Measurements from ENCODE around the gene LBX1.
"Not testable (repeated sequence)": the region's sequence is repeated elsewhere in the genome, so short reads cannot be mapped to it uniquely, and the experiment has no call there.

The LBX1 gene

DNA sequence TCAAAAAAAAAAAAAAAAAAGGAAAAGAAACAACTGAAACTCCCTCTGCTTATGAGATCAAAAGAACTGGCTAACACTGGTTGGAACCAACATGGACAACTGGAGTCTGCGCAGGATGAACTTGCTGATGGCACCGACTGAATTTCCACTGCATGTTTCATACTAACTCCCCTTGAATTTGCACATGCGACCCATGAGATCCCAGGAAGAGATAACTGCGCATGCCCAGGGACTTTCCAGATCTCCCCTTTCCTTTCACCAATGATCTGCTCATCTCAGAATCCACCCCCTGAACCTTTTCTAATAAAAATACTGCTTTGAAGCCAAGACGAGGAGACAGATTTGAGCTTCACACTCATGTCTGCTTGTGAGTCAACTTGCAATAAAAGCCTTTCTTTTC is 20.7 kb downstream of the LBX1 start:
- DNase-seq (ENCODE audit: low read depth), result no peak

DNA sequence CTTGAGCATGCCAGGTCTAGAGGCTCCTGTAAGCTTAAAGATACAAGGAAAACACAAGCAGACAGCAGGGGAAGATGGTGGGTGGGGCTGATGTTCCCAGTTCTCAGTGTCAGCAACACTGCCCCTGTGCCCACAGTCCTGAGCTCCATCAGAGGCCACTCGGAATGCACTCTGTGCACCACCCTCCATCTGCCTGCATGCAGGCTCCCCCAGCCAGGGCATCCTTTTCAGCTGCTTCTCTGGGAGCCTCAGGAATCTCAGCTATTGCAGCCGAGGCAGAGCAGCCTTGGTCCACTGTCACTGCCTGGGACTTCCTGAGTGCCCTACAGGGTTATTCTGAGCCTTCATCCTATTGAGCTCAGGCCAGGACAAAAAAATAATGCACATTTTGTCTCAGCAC is 22.2 kb downstream of the LBX1 start:
- DNase-seq (ENCODE audit: low read depth), result no peak

DNA sequence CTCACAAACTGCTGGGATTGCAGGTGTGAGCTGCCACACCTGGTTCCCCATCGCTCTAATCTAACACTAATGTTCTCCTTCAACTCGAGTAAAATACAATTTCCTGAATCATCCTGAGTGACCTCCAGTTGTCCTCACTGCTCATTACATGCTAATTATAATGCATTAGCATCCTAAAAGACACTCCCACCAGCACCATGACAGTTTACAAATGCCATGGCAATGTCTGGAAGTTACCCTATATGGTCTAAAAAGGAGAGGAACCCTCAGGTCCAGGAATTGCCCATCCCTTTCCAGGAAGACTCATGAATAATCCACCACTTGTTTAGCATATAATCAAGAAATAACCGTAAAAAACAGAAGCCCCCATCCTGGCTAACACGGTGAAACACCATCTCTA is 26.6 kb downstream of the LBX1 start:
- DNase-seq (ENCODE audit: low read depth), result not testable (repeated sequence)

DNA sequence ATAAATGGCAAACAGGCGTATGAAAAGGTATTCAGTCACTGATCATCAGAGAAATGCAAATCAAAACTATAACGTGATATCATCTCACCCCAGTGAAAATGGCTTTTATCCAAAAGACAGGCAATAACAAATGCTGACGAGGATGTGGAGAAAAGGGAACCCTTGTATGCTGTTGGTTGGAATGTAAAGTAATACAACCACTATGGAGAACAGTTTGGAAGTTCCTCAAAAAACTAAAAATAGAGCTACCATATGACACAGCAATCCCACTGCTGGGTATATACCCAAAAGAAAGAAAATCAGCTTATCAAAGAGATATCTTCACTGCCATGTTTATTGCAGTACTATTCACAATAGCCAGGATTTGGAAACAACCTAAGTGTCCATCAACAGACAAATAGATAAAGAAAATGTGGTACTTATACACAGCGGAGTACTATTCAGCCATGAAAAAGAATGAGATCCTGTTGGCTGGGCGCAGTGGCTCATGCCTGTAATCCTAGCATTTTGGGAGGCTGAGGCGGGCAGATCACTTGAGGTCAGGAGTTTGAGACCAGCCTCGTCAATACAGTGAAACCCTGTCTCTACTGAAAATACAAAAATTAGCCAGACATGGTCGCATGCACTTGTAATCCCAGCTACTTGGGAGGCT is 30.8 kb downstream of the LBX1 start:
- DNase-seq (ENCODE audit: low read depth), result not testable (repeated sequence)

DNA sequence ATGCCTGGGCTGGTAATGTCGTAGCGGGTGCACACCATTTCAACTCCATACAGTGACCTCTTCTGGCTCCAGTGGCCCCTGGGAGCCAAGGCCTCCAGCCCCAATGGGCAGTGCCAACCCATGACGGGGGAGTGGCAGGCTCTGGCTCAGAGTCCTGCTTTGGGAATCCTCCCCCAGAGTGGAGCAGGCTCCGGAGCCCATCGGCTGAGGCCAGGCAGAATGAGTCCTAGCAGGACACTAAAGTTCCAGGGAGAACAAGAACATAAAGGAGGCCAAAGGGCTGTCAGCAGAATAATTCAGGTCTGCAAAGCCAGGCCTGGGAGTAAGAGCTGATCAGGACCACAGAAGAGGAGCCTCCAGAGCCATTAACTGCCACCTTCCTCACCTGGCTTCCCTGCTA is 33.3 kb downstream of the LBX1 start:
- DNase-seq (ENCODE audit: low read depth), result no peak

DNA sequence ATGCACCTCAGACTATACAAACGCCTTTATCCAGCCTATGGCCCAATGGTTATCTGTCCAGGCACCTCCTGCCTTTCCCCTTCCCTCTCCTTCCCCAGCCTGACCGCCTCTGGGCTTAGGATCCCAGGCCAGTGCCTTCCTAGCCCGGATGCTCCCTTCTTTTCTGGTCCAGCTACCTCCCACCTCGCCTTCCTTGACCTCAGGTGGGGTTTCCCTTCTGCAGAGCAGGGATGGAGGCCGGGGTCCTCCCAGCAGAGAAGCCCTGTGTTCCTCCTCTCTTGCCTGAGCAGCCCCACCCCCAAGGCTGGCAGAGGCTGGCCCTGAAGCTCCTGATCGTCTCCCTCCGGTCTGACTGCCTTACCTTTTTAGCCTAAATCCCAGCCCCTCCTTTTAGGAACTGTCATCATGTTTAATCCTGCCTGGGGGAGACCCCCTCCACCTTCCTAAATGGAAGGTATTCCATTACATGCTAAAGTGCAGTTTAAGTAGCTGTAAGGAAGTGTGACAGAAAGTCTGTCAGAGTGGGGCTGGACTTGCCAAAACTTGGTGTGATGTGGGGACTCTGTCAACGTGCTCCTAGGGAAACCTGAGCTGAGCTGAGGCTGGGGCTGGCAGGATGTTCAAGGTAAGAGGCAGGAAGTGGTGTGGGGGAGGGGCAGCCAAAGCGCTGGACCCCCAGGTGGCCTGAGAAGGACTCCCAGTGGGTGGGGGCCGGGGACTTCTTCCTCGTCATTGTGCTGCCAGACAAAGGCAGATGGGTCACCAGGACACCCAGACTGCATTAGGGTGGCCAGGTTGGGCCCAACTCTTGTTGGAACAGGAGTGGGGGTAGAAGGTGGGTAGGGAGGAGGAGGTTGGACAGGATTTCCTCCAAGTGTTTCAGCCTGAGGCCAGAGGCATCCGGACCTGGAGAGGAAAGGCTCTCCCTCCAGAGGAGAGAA is 39.5 kb downstream of the LBX1 start:
- DNase-seq (ENCODE audit: low read depth), result no peak

DNA sequence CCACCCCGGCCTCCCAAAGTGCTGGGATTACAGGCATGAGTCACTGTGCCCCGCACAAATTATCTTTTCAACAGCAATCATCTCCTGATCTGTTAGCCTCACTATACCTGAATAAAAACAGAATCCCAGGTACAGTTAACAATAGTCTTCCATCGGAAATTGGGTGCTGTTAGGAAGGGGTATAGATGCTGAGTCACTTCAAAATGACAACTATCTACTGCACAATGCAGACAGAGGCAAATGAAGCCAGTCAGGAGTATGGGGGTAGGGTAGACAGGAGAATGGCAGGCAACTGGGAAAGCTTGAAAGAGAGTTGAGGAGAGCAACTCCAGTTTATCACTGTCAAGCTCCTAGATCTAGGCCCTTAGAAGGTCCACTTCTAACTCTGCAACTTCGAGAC is 40.3 kb downstream of the LBX1 start:
- DNase-seq (ENCODE audit: low read depth), result no peak

DNA sequence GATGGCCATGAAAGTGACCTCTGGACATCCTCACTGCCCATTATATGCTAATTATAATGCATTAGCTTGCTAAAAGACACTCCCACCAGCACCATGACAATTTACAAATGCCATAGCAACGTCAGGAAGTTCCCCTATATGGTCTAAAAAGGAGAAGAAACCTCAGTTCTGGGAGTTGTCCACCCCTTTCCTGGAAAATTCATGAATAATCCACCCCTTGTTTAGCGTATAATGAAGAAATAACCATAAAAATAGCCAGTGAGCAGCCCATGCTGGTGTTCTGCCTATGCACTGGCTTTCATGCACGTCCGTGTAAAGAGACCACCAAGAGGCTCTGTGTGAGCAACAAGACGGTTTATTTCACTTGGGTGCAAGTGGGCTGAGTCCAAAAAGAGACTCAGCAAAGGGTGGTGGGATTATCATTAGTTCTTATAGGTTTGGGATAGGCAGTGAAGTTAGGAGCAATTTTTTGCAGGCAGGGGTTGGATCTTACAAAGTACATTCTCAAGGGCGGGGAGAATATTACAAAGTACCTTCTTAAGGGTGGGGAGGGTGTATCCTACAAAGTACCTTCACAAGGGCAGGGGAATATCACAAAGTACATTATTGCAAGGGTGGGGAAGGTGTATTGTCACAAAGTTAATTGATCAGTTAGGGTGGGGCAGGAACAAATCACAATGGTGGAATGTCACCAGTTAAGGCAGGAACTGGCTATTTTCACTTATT is 45.6 kb downstream of the LBX1 start:
- no peak for DNase-seq (ENCODE audit: low read depth)

DNA sequence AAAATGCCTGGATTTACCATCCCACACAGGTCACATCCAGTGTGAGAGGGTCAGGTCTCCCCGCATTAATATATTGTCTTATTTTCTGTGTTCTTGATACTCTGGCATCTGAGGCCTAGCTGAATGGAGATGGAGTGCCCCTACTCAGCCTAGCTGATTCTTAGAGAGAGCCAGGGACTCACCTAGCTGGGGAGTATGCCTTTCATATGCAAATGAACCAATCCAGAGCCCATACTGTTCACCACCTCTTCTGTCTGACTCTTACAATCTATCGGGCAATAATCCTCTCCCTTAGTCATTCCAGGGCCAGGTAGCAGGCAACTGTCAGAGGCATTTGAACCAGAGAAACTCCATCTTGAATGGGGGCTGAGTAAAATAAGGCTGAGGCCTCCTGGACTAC is 46.3 kb downstream of the LBX1 start:
- DNase-seq (ENCODE audit: low read depth), result no peak

All from HS-5 (cell line).